ENCODE data around the gene TGFB3. TPM values are rescaled to one million over a fixed set of nuclear protein-coding genes. Genes with fewer than 3 reads are reported as not detected.

Gene TGFB3
- total RNA-seq, 1 donor: 14.2 TPM

DNA sequence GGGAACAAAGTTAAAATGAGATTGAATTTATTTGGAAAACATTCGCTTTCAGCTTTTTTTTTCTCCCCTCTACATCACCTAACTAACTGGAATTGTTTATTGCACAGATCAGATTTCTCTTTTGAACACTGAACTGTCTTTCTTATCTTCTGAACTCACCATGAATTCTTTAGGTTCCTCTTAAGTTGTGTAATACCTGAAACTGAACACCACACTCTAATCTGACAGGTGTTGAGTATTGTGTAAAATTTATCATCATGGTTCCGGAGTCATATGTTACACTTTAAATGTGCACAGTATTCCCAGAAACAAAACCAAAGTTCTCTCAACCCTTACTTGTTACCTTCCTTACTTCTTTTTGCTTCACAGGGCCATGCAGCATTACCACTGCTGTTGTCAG lies 66.8 kb downstream of the TGFB3 start:
- TF ChIP-seq, protein P1, sequence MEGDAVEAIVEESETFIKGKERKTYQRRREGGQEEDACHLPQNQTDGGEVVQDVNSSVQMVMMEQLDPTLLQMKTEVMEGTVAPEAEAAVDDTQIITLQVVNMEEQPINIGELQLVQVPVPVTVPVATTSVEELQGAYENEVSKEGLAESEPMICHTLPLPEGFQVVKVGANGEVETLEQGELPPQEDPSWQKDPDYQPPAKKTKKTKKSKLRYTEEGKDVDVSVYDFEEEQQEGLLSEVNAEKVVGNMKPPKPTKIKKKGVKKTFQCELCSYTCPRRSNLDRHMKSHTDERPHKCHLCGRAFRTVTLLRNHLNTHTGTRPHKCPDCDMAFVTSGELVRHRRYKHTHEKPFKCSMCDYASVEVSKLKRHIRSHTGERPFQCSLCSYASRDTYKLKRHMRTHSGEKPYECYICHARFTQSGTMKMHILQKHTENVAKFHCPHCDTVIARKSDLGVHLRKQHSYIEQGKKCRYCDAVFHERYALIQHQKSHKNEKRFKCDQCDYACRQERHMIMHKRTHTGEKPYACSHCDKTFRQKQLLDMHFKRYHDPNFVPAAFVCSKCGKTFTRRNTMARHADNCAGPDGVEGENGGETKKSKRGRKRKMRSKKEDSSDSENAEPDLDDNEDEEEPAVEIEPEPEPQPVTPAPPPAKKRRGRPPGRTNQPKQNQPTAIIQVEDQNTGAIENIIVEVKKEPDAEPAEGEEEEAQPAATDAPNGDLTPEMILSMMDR (IDR thresholded peaks at IDR 0.05; ENCODE audit: insufficient read depth, low read depth, low read length): no peak
- no peak overlapping the region for H3K4me3 ChIP-seq (ENCODE audit: low read depth, low read length)
- DNase-seq (ENCODE audit: low read depth): no peak

DNA sequence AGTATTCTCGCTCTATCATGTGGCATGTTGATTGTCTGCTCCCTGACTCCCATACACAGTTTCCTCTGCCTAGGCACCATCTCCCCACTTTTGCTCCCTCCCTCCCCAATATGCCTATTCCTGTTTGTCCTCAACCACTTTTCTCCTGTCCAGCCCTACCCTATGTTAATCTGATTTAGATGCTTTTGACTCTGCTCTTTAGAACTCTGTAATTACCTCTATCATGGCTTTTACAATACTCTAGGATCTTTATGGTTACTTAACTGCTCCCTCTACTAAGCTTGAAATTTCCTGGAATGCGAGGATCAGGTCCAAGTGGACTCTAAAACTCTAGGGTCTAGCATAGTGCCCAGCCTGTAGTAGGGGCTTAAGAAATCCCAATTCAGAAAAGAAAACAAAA lies 68.6 kb downstream of the TGFB3 start:
- no peak overlapping the region for H3K4me3 ChIP-seq (ENCODE audit: low read depth, low read length)
- no peak for DNase-seq (ENCODE audit: low read depth)
- TF ChIP-seq, protein P1 (IDR thresholded peaks at IDR 0.05; ENCODE audit: insufficient read depth, low read depth, low read length): no peak

DNA sequence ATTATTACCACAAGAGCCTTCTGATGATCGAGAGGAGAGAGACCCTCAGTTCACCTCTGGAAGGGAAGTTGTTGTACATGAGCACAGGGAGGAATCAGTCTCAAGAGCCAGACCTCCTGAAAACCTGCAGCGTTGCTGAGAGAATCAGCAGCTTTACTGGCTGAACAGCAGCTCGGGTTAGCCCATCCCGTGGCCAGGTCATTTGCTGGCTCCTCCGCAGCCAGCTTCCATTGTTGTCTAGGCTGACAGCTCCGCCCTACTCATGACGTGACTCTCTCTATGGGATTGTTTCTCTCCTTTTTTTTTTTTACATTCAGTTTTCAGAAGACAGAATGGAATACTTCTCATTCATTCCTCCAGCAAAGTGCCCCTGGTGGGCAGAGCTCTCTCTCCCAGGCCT lies 69.9 kb downstream of the TGFB3 start:
- DNase-seq (ENCODE audit: low read depth): no peak
- no peak overlapping the region for H3K4me3 ChIP-seq (ENCODE audit: low read depth, low read length)
- TF ChIP-seq, protein P1 (IDR thresholded peaks at IDR 0.05; ENCODE audit: insufficient read depth, low read depth, low read length): no peak

DNA sequence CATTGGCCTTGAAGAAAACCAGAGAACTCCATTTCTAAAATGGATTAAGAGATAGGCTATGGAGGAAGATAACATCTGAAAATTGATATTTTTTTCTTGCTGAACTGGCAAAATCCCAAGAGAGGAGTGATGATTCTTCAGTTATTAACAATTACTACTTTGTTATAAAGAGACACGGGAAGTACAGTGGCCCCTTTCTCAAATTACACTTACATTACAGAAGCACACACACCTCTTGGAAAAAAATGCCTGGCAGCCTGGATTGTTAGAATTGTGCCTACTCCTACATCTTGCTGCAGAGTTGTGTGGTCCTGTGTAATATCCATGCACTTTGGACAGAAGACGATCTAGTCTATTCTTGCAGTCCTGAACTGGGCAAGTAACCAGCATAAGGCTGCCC lies 71.7 kb downstream of the TGFB3 start:
- no peak overlapping the region for H3K4me3 ChIP-seq (ENCODE audit: low read depth, low read length)
- TF ChIP-seq, protein P1 (IDR thresholded peaks at IDR 0.05; ENCODE audit: insufficient read depth, low read depth, low read length): no peak
- DNase-seq (ENCODE audit: low read depth): no peak

DNA sequence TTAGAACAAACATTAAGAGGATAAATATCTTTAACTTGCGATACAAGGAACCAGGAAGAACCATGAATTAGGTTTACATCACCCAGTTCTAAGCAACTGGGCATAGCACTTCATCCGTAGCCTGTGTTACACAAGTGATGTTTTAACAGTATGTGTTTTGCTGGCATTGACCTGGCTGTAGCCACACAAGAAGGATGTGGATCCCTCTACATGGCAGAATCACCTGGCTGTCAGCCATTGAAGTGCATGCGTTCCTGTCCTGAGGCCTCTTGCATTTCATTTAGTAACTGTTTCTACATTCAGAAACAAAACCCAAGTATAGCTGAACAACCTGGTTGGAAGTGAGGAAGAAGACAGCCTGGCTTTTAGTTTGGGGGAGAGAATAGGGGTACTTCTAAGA lies 72.2 kb downstream of the TGFB3 start:
- no peak for DNase-seq (ENCODE audit: low read depth)

More for the DNA sequence above, 72.2 kb downstream of the TGFB3 start:
- no peak overlapping the region for H3K4me3 ChIP-seq (ENCODE audit: low read depth, low read length)
- TF ChIP-seq, protein P1 (IDR thresholded peaks at IDR 0.05; ENCODE audit: insufficient read depth, low read depth, low read length): no peak

Other genes with a start within 250 kb of the TGFB3 start
- 37.4 and 51.0 TPM in 2 replicates for gene IFT43, start 3.8 kb upstream of the TGFB3 start, total RNA-seq
- 39.0 and 59.2 TPM in 2 replicates for gene GPATCH2L, start 169.9 kb upstream of the TGFB3 start, total RNA-seq

All from fibroblast of villous mesenchyme (primary cell).